ENCODE results near the gene OR51V1.
"Not testable (repeated sequence)": the region's sequence is repeated elsewhere in the genome, so short reads cannot be mapped to it uniquely, and the experiment has no call there.

Gene OR51V1, protein sequence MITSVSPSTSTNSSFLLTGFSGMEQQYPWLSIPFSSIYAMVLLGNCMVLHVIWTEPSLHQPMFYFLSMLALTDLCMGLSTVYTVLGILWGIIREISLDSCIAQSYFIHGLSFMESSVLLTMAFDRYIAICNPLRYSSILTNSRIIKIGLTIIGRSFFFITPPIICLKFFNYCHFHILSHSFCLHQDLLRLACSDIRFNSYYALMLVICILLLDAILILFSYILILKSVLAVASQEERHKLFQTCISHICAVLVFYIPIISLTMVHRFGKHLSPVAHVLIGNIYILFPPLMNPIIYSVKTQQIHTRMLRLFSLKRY

DNA sequence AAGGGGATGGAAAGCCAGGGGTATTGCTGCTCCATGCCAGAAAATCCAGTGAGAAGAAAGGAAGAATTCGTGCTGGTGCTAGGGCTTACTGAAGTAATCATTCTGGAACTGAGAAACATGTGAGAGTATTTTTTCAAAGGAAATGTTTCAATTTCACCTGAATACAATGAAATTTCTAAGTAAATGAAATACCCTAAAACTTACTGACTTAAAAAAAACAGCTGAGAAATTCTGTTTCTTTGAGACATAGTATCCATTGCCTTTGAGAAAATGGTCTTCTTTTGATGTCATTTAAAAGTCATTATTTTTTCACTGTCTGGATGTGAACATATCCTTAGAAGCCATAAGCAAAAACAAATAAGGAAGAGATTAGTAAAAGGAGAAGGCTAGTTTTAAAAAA is at the start of gene OR51V1:
TSS of gene OR51V1 (minus strand) at position 101 of the 400 bp plus-strand sequence. CDS start at position 101, 0 bp downstream.
- DNase-seq (ENCODE audit: low read depth in 1 of 2, low spot score in 1 of 2), result no peak

- not testable (repeated sequence) for DNase-seq (ENCODE audit: low read depth in 1 of 2, low spot score in 1 of 2)
Observed at GRCh38 chr11:5249807-5250396, 49.4 kb upstream of the OR51V1 start, which contains the start of gene HBG1. HBG1 (minus strand) TSS chr11:5249857; CDS start chr11:5249804, 53 bp downstream.

DNA sequence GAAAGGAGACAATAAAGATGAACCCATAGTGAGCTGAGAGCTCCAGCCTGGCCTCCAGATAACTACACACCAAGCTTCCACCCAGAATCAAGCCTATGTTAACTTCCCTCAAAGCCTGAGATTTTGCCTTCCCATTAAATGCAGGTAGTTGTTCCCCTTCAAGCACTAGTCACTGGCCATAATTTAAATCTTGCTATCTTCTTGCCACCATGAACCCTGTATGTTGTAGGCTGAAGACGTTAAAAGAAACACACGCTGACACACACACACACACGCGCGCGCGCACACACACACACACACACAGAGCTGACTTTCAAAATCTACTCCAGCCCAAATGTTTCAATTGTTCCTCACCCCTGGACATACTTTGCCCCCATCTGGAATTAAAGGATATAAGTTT is 48.0 kb upstream of the OR51V1 start:
- DNase-seq (ENCODE audit: low read depth in 1 of 2, low spot score in 1 of 2), result not testable (repeated sequence)

GRCh38 chr11:5247472-5248192 is 47.1 kb upstream of the OR51V1 start:
- no peak for DNase-seq (ENCODE audit: low read depth in 1 of 2, low spot score in 1 of 2)

- no peak for DNase-seq (ENCODE audit: low read depth in 1 of 2, low spot score in 1 of 2)
Observed at GRCh38 chr11:5246772-5247471, 46.4 kb upstream of the OR51V1 start.

- no peak for DNase-seq (ENCODE audit: low read depth in 1 of 2, low spot score in 1 of 2)
Observed at GRCh38 chr11:5245155-5245554, 44.7 kb upstream of the OR51V1 start.

DNA sequence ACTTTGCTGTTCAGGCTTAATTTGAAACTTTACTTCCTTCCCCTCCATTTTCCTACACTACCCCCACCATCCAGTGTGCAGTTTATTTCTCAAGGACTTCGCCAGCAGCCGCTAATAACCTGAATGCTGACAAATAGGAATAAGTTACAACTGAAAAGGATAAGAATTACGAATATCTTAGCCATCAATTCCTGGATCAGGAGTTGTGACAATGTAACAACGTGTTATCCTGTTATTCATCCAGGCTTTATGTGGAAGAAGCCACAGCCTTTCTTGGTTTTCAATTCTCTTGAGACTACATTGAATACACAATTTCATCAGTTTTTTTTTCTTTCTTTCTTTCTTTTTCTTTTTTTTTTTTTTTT is 43.3 kb upstream of the OR51V1 start:
- no peak for DNase-seq (ENCODE audit: low read depth in 1 of 2, low spot score in 1 of 2)

GRCh38 chr11:5242933-5243815 is 42.7 kb upstream of the OR51V1 start:
- DNase-seq (ENCODE audit: low read depth in 1 of 2, low spot score in 1 of 2), result no peak

- DNase-seq (ENCODE audit: low read depth in 1 of 2, low spot score in 1 of 2), result no peak
Observed at GRCh38 chr11:5242208-5242607, 41.7 kb upstream of the OR51V1 start.

- no peak for DNase-seq (ENCODE audit: low read depth in 1 of 2, low spot score in 1 of 2)
Observed at GRCh38 chr11:5241458-5241857, 41.0 kb upstream of the OR51V1 start.

- no peak for DNase-seq (ENCODE audit: low read depth in 1 of 2, low spot score in 1 of 2)
Observed at GRCh38 chr11:5240458-5240857, 40.0 kb upstream of the OR51V1 start.

DNA sequence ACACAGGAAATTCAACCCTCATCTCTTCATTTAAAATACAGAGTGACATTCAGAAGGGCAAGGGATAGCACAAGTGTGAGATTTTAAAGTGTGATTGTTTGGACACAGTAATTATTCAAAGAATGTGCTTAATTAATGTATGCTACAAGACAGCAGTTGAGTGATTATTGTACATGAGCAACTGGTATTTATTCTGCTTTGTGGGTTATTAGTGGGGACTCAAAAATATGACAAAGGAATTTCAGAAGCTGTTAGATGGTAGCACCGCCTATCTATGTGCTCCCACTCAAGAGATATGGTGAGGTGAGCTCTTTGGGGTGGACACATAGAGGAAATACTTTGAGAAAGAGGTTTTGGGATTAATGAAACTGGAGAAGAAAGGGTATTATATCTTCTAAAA is 39.6 kb upstream of the OR51V1 start:
- no peak for DNase-seq (ENCODE audit: low read depth in 1 of 2, low spot score in 1 of 2)

- no peak for DNase-seq (ENCODE audit: low read depth in 1 of 2, low spot score in 1 of 2)
Observed at GRCh38 chr11:5239046-5239445, 38.6 kb upstream of the OR51V1 start.

- no peak for DNase-seq (ENCODE audit: low read depth in 1 of 2, low spot score in 1 of 2)
Observed at GRCh38 chr11:5238486-5238885, 38.0 kb upstream of the OR51V1 start.

- DNase-seq (ENCODE audit: low read depth in 1 of 2, low spot score in 1 of 2), result no peak
Observed at GRCh38 chr11:5237420-5237819, 36.9 kb upstream of the OR51V1 start.

- DNase-seq (ENCODE audit: low read depth in 1 of 2, low spot score in 1 of 2), result no peak
Observed at GRCh38 chr11:5235364-5236095, 35.0 kb upstream of the OR51V1 start.

GRCh38 chr11:5234381-5234834 is 33.9 kb upstream of the OR51V1 start, which contains the start of gene HBD:
HBD (minus strand) TSS chr11:5234483; CDS start chr11:5234433, 50 bp downstream.
- no peak for DNase-seq (ENCODE audit: low read depth in 1 of 2, low spot score in 1 of 2)

GRCh38 chr11:5233307-5233706 is 32.8 kb upstream of the OR51V1 start:
- DNase-seq (ENCODE audit: low read depth in 1 of 2, low spot score in 1 of 2), result no peak

GRCh38 chr11:5232821-5233220 is 32.3 kb upstream of the OR51V1 start:
- DNase-seq (ENCODE audit: low read depth in 1 of 2, low spot score in 1 of 2), result no peak

DNA sequence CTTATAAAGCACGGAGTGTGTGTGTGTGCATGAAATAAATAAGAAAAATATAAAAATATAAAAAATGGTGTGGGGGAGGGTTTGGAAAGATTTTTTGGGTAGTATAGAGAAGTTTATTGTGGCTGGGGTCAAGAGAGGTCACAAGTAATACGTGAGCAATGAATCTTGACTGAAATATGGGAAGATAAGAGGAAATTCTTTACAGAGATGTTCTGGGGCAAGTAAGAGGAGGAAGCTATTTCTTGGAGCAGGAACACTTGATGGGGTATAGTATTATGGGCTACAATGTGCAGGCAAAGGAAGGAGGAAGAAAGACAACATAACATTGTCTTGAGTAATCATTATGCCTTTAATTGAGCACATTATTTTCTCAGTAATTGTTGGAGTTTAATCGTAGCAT is 31.7 kb upstream of the OR51V1 start:
- DNase-seq (ENCODE audit: low read depth in 1 of 2, low spot score in 1 of 2), result no peak

Data from activated CD4-positive, alpha-beta T cell treated with anti-CD3 and anti-CD28 coated beads, Interleukin-2, amount 50 U/mL, for 24 hours (primary cell).